ENCODE data around the gene ELK4. TPM values are rescaled to one million over a fixed set of nuclear protein-coding genes. Genes with fewer than 3 reads are reported as not detected.

ELK4 gene
- total RNA-seq, 1 donor from 2014 or later = 16.1 TPM

GRCh38 chr1:205595435-205595834, 36.4 kb downstream of the ELK4 start:
- Histone ChIP-seq H3K36me3 (ENCODE audit: control insufficient read depth, insufficient read depth, low read length) (peaks cover 2% of the 10 kb centered on the region), H3K27me3 (ENCODE audit: control insufficient read depth, insufficient read depth, low read length) (no peaks in the 10 kb centered on the region), H3K4me3 (ENCODE audit: low read depth, low read length) (no peak overlapping the region)
- DNase-seq (ENCODE audit: low read depth) = no peak
- no peak for TF ChIP-seq CTCF (IDR thresholded peaks at IDR 0.05; ENCODE audit: insufficient read depth, low read length, poor library complexity, severe bottlenecking)

- no peak for DNase-seq (ENCODE audit: low read depth)
- Histone ChIP-seq H3K27me3 (ENCODE audit: control insufficient read depth, insufficient read depth, low read length) (no peaks in the 10 kb centered on the region), H3K36me3 (ENCODE audit: control insufficient read depth, insufficient read depth, low read length) (peaks cover 2% of the 10 kb centered on the region), H3K4me3 (ENCODE audit: low read depth, low read length) (no peak overlapping the region)
- no peak for TF ChIP-seq CTCF (IDR thresholded peaks at IDR 0.05; ENCODE audit: insufficient read depth, low read length, poor library complexity, severe bottlenecking)
These were observed 37.0 kb downstream of the ELK4 start for GRCh38 chr1:205594846-205595245.

GRCh38 chr1:205593967-205594366, 37.8 kb downstream of the ELK4 start:
- Histone ChIP-seq H3K4me3 (ENCODE audit: low read depth, low read length) (no peak overlapping the region), H3K27me3 (ENCODE audit: control insufficient read depth, insufficient read depth, low read length) (no peaks in the 10 kb centered on the region), H3K36me3 (ENCODE audit: control insufficient read depth, insufficient read depth, low read length) (peaks cover 2% of the 10 kb centered on the region)
- no peak for TF ChIP-seq CTCF (IDR thresholded peaks at IDR 0.05; ENCODE audit: insufficient read depth, low read length, poor library complexity, severe bottlenecking)
- DNase-seq (ENCODE audit: low read depth) = no peak

GRCh38 chr1:205593532-205593931, 38.3 kb downstream of the ELK4 start:
- Histone ChIP-seq H3K4me3 (ENCODE audit: low read depth, low read length) (no peak overlapping the region), H3K36me3 (ENCODE audit: control insufficient read depth, insufficient read depth, low read length) (no peaks in the 10 kb centered on the region), H3K27me3 (ENCODE audit: control insufficient read depth, insufficient read depth, low read length) (no peaks in the 10 kb centered on the region)
- no peak for TF ChIP-seq CTCF (IDR thresholded peaks at IDR 0.05; ENCODE audit: insufficient read depth, low read length, poor library complexity, severe bottlenecking)
- DNase-seq (ENCODE audit: low read depth) = no peak

- Histone ChIP-seq H3K27me3 (ENCODE audit: control insufficient read depth, insufficient read depth, low read length) (no peaks in the 10 kb centered on the region), H3K4me3 (ENCODE audit: low read depth, low read length) (no peak overlapping the region), H3K36me3 (ENCODE audit: control insufficient read depth, insufficient read depth, low read length) (no peaks in the 10 kb centered on the region)
These were observed 39.3 kb downstream of the ELK4 start for GRCh38 chr1:205592443-205593003.

More at GRCh38 chr1:205592443-205593003, 39.3 kb downstream of the ELK4 start:
- no peak for DNase-seq (ENCODE audit: low read depth)
- no peak for TF ChIP-seq CTCF (IDR thresholded peaks at IDR 0.05; ENCODE audit: insufficient read depth, low read length, poor library complexity, severe bottlenecking)
